HG02884 (cell line): ENCODE measurements around the gene SIPA1L3.
"Not testable (repeated sequence)": the region's sequence is repeated elsewhere in the genome, so short reads cannot be mapped to it uniquely, and the experiment has no call there.

ENCODE experiments used
- ATAC-seq: cut with Tn5 transposase; IDR thresholded peaks from one replicate; pipeline ENCODE4 v1.9.1; 2021; ENCODE audit warnings: mild to moderate bottlenecking, moderate library complexity; ENCODE audit not compliant: unreplicated experiment

Gene SIPA1L3

DNA sequence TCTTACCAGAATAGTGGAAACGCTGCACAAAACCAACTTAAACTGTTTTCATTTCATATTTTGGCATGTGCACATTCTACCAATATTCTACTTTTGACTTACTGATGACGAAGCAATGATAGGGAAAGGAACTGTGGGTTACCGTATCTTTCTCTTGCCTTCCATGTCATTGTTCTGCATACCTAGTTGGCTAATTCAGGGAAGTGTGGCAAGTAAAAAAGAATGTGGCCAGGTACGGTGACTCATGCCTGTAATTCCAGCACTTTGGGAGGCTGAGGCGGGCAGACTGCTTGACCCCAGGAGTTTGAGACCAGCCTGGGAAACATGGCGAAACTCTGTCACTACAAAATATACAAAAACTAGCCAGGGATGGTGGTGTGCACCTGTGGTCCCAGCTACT is 108.2 kb downstream of the SIPA1L3 start:
- no peak for ATAC-seq

- ATAC-seq, result no peak
These were observed 108.8 kb downstream of the SIPA1L3 start for GRCh38 chr19:38015761-38016160.

DNA sequence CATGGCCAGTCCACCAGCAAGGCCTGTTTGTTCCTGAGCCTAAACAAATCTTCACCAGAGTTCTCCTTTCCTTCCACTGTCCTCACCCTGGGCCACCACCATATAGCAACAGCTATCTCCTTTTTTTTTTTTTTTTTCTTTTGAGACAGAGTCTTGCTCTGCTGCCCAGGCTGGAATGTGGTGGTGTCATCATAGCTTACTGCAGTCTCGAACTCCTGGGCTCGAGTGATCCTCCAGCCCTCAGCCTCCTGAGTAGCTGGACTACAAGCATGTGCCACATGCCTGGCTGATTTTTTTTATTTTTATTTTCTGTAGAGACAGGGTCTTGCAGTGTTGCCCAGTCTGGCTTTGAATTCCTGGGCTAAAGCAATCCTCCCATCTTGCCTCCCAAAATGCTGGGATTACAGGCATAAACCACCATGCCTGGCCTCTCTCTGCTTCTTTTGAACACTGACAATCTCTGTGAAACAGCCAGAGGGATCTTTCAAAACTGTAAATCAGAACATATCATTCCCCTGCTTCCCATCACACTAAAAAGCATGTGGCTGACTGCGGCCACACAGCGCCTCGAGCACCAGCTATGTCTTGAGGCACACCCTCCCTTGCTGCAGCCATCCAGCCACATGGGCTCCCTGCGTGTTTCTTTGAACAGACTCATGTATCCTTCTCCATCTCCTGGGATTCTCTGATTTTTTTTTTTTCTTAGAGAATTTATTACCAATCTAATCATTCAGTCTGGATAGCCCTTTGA is 110.6 kb downstream of the SIPA1L3 start:
- no peak for ATAC-seq

- no peak for ATAC-seq
These were observed 111.8 kb downstream of the SIPA1L3 start for GRCh38 chr19:38018694-38019395.

- no peak for ATAC-seq
These were observed 112.4 kb downstream of the SIPA1L3 start for GRCh38 chr19:38019396-38019724.

DNA sequence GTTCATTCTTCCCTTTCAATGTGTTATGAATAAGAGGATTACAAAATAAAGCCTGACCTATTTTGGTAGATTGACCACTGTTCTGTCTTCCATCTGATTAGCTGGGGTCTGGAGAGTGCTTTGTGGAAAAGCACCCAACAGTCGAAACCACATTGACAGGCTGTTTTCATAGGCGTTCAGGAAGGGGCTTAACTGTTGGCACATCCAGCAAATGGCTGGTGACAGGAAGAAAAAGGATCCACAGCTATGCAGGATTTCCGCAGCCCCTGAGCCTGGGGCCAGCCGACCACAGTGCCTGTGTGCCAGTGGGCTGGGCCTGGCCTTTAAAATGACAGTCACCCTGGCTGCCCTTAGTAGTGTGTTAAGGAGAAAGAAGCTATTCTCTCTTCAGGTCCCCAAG is 113.3 kb downstream of the SIPA1L3 start:
- ATAC-seq, result no peak

DNA sequence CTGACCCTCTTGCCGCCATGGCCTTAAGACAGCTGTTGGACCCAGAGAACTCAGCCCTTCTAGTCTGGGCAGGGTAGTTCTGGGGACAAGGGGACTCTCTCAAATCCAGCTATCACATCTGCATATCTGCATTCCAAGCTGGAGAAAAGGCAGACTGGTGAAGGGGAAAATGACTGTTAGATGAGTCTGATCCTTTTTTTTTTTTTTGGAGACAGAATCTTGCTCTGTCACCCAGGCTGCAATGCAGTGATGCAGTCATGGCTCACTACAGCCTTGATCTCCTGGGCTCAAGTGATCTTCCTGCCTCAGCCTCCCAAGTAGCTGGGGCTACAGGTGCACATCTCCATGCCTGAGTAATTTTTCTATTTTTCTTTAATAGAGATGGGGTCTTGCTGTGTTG is 114.3 kb downstream of the SIPA1L3 start:
- ATAC-seq, result no peak

DNA sequence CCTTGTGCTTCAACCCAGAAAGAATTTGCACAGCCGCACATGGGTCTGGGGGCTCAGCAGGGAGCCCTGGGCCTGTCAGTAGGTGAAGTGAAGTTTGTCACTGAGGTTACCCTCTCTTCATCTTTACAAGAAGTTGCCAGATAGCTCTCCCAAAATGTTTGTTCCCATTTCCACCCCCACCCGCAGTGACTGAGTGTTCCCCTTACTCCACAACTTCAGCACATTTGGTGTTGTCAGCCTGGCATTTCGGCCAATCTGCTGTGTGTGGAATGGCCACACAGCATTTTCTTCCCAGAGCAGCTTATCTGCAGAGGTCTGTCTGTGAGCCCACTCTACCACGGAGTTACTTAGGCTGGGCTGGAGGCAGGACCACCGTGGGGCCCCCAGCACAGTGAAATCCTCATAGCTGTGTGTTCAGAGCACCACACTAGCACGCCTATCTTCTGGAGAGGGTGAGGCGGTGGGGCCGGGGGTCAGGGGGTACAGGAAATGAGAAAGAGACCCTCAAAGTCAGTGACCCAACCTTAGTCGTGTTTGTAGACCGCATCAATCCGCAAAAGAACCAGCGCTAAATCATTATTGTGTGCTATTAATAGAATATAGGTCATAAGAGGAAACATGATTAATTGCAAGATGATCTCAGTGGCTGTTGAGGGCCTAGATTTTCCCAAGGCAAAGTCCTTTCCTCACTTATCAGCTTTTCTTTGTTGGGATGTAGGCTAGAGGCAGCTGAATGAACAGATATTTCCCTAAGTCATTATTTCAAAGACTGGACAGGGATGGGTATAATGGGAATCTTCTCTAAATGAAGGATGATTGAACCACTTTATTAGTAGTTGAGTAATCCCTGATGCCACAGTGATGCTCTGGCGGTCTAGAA is 116.0 kb downstream of the SIPA1L3 start:
- no peak for ATAC-seq

DNA sequence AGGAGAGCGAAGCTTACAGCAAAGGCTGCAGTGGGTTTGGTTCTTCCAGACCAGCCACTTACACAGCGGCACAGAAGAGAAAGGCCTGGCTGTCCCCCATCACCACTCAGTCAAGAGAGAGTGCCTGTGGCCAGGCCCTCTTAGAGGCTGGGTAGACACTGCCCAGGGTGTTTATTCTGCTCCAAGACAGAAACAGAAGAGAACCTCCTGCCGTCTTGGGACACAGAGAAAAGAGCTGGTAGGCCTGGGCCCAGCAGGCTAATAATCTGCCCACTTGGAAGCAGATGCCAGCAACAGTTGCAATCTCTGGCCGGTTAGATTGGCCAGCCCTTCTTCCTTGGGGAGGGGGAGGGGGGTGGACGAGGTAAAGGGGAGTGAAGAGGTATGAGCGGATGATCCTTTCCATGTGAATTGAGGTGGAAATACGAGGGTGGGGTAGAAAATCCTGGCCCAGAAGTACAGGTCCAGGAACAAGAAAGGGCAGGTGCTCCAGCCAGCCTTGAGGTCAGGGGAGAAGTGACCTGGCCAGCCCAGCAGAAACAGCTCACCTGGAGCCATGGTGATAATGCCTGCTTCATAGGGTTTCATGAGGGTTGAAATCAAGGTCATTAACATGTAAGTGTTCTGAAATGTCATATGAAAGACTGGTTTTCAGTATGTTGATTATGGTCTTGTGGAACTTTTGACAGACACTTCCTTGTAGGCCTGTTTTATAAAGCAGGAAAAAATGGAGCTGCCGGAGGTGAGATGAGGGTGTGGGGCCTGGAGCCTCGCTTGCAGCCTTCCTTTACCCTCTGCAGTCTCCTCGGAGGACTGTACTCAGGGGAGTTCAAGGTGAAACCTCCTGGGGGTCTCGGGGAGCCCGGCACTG is 116.9 kb downstream of the SIPA1L3 start:
- ATAC-seq, result no peak

DNA sequence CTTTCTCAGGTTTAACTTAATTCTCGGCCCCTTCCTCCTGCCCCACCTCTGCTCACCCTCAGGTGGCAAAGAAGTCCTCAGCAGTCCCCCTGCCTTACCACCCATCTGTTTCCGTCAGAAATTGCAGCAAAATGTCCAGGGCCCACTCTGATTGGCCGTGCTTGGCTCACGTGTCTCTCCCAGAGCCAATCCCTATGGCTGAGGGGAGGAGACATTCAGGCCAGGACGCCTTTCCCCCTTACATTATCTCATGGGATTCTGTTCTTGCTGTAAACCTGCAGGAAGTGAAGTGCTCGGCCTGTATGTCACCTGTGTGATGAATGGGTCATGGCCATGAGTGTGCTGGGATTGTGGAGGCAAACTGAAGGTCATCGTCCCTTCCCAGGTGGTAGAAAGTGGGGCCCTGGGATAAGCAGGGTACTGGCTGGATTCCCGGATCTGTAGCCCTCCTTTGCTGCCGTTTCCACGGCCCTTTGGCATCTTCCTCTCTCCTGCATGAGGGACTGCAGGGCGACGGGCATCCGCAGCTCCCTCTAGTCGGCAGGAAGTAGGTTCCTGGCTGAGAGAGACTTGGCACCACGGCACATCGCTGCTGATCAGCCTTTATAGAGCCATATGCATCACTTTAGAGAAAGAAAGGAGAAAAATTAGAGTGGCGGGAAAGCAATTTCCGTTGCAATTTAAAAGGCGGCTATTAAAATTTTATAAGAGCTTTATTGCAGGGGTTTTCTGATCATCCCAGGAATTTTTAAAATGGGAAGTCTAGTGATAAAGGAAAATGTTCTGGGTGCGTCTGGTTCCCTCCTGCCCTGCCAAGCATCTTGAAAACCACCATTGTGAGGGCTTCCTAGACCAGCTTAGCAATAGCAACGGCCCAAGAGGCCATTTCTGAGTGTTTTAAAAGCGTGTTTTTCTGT is 118.2 kb downstream of the SIPA1L3 start:
- ATAC-seq, result no peak

GRCh38 chr19:38025909-38026307 is 118.9 kb downstream of the SIPA1L3 start:
- ATAC-seq, result no peak

DNA sequence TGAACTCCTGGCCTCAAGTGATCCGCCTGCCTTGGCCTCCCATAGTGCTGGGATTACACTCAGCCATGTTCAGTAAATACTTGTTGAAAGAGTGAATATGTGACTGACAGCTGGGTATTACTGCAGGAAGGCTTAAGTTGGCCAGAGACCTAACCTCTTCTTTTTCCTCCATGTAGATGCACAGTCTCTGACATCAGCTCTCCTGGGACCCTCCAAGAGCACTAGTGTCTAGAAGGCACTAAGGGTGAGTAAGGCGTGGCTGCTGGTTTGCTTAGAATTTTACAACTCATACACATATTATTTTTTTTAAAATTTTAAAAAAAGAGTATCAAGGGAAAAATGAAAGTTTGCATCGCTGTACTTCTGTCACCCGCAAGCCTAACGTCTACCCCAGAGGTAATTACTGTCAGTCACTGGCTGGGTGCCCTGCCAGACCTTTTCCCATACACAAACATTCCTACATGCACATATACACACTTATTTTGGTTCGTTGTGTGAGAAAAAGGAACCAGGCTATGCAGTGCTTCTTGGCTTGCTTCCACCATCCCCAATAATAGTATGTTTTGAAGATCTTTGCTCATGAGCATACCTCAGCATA is 122.0 kb downstream of the SIPA1L3 start:
- ATAC-seq, result no peak

GRCh38 chr19:38030001-38030400 is 123.0 kb downstream of the SIPA1L3 start:
- not testable (repeated sequence) for ATAC-seq

DNA sequence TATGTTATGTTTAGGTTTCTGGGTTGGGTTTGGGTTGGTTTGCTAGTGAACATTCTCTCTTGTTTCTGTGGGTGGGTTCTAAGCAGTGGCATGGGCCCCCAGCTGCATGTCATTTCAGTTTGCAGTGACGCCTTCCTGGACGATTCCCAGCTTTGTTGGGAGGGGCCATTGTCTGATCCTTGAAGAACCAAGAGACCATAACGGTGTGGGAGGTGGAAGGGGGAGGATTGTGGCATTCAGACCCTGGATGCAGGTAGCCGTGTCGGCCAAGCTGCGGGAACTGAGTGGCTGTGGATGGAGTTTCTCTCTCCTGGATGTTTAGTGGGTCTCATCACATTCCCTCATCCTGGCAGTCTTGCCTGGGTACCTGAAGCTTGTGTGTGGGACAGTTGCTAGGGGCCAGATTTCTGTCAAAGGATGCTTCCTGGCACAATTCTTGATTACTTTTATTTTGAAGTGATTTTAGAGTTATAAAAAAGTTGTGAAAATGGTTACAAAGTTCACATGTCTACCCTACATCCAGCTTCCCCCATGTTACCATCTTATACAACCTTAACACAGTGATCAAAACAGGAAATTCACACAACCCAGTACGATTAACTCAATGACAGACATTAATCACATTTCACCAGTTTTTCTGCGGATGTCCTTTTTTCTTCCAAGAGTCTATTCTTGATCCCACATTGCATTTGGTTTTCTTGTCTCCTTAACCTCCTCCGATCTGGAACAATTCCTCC is 123.8 kb downstream of the SIPA1L3 start:
- ATAC-seq, result no peak

DNA sequence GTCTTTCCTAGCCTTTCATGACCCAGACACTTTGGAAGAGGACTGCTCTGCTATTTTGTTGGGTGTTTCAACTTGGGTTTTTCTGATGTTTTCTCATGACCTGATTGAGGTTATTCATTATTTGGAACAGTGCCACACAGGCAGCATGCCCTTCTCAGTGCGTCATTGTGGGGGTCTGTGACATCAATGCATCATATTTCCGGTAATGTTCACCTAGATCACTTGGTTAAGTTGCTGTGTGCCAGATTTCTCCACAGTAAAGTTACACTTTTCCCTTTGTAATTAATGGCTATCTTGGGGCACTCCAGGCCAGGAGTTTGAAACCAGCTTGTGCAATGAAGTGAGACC is 124.4 kb downstream of the SIPA1L3 start:
- no peak for ATAC-seq

GRCh38 chr19:38032151-38032550 is 125.1 kb downstream of the SIPA1L3 start:
- ATAC-seq, result no peak

DNA sequence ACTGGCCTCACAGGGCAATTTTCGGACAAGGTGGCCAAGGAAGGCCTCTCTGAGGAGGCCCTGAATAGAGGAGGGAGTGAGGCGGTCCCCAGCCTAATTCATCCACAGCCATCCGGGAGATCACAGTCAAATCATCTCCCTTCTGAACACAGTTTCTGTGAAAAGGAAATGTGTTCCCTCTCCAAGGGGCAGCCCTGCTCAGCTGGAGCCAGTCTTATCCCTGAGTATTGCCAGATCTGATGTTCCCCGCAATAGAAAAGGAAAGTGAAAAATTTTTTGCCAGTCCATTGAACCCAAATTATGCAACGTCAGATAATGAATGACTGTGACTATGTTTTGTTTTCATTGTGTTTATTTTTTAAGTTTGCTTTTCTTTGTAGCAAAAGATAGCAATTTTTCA is 125.9 kb downstream of the SIPA1L3 start:
- no peak for ATAC-seq

DNA sequence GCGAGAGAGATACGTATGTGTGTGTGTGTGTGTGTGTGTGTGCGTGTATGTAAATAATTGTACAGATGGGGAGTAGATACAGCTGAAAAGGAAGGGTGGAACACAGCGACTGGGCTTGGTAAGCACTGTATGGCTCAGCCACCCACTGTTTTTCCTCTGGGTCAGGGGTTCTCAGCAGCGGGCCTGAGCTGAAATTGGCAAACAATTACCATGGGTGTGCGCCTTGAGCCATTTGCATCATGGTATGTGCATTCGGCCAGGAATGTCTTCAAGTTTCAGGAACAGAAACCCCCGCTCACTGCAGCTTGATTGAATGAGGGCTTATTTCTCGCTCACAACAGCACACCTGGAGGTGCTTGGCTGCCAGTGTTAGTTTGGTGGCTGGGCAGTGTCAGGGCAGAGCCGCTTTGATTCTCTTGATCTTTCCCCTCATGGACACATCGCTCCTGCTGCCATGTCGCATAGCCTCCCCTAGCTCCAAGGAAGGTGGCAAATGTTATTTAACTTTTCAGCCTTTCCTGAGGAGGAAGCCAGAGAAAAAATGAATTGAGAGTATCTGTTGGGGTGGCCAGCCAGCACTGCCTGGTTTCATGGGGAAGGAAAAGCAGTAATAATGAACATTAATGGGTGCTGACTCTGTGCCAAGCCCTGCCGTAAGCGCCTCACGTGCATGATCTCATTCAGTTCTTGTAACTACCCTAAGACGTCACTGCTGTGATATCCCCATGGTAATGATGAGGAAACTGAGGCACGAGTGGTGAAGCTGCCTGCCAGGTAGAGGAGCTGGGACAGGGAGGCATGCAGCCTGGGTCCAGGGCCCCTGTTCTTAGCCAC is 126.9 kb downstream of the SIPA1L3 start:
- ATAC-seq, result peak; percentile 74
